Adrenal gland (tissue), 12 donors: ENCODE results near the gene TSPAN18. TPM values are rescaled to one million over a fixed set of nuclear protein-coding genes. Genes with fewer than 3 reads are reported as not detected.

ENCODE experiments used
- DNase-seq, 7 donors: peaks; one replicate each; pipeline ENCODE4 v3.0.0-alpha.2; 2019 to 2020
- H3K27ac ChIP-seq, 5 donors: fragments of 200-600 bp; sonication (generic) in 4 of 5; 1 replicate in 3 of 5; 2 replicates in 2 of 5; pipeline versions ENCODE4 v1.5.1 to v1.8.0; 2016 to 2020; ENCODE audit warnings: mild to moderate bottlenecking in 1 of 5
- H3K27me3 ChIP-seq: fragments of 200-600 bp; 2 replicates; pipeline ENCODE4 v1.8.0; 2021
- H3K36me3 ChIP-seq, 2 donors: fragments of 200-600 bp; replicated peaks in 1 of 2; 1 replicate in 1 of 2; 2 replicates in 1 of 2; pipeline versions ENCODE4 v1.5.1 to v1.8.0; 2018 to 2022
- H3K4me1 ChIP-seq, 2 donors: fragments of 200-600 bp; replicated peaks in 1 of 2; 1 replicate in 1 of 2; 2 replicates in 1 of 2; pipeline versions ENCODE4 v1.5.1 to v1.8.0; 2018 to 2021
- H3K4me3 ChIP-seq, 4 donors: fragments of 200-600 bp; sonication (generic) in 3 of 4; one replicate each; pipeline ENCODE4 v1.5.1; 2016 to 2018
- H3K9me3 ChIP-seq, 3 donors: fragments of 200-600 bp; sonication (generic) in 1 of 3; replicated peaks in 1 of 3; 1 replicate in 2 of 3; 2 replicates in 1 of 3; pipeline versions ENCODE4 v1.5.1 to v1.8.0; 2016 to 2021
- CTCF ChIP-seq, 6 experiments: fragments of 450-650 bp in 4 of 6; fragments of 200-600 bp in 2 of 6; sonication (generic) in 1 of 6; IDR thresholded peaks; 1 replicate in 5 of 6; 2 replicates in 1 of 6; pipeline versions ENCODE4 v1.5.1 to v1.8.0; 2016 to 2021; ENCODE audit warnings: antibody characterized with exemption in 6 of 6, mild to moderate bottlenecking in 2 of 6, moderate library complexity in 1 of 6
- POLR2A ChIP-seq, 2 donors: fragments of 450-650 bp; IDR thresholded peaks; one replicate each; pipeline ENCODE4 v1.6.1; 2017; ENCODE audit warnings: antibody characterized with exemption in 2 of 2, mild to moderate bottlenecking in 2 of 2, moderate library complexity in 1 of 2
- WGBS, 4 donors: extraction: QIAGEN DNeasy Blood & Tissue Kit in 2 of 4; methylation state at CpG; one replicate each; pipeline versions ENCODE4 v1.1.5 to v1.1.7; 2013 to 2017; 5-methylcytosine and 5-hydroxymethylcytosine counted together
- intact Hi-C, 2 donors: fragments of 100-400 bp; cut with DNase I; formaldehyde crosslinking; loops; one replicate each; pipeline versions ENCODE4 v1.14.1 to v1.15.0; 2022 to 2023
- polyA plus RNA-seq, 3 donors: library from polyadenylated mRNA; stranded (reverse); fragments of 200-250 nt in 2 of 3; fragments of 350-450 nt in 1 of 3; fragmentation: Illumina TruSeq in 1 of 3; extraction: RNeasy Lipid Tissue Mini Kit (QIAGEN cat#74804) in 1 of 3; gene quantifications; one replicate each; pipeline ENCODE4 v1.2.3, GENCODE V29; 2013 to 2014
- total RNA-seq, 9 donors: library from RNA; depleted of rRNA in 4 of 9; stranded (reverse); fragments of >200 nt in 4 of 9; fragments of 120-200 nt in 1 of 9; fragmentation: NEBNext Ultra II Directional in 1 of 9; extraction: Animal tissue kit (Norgen Biotek cat#: 25700) in 1 of 9; gene quantifications; one replicate each; pipeline versions ENCODE4 v1.1.0 to v1.2.4, GENCODE V29; 2013 to 2023
- donor health status: healthy with polysubstance abuse.
- donor health status: Bipolar disorder and iron deficiency.
- donor health status: DM: yes; HTN: yes; CAD: no.
- donor health status: DM: no; HTN: no; CAD: no.
- donor health status: DM: no; HTN: no; CAD: no.
- donor health status: DM: yes; HTN: yes; CAD: no.

The TSPAN18 gene
- total and polyA plus RNA-seq, 12 donors, result 24.5 to 168 (median 58.4) TPM

GRCh38 chr11:44797886-44798606 lies 71.3 kb downstream of the TSPAN18 start:
- WGBS, 4 donors, result 71 to 84% (median 72%) methylated on average over 6 to 8 of the region's 8 CpGs
- H3K4me3 ChIP-seq, result no peak overlapping the region
- DNase-seq, result no peak
- no peaks in the 10 kb centered on the region for H3K27me3 ChIP-seq
- intact Hi-C loops, result no loop called here
- H3K27ac ChIP-seq, result peak overlapping the region in 1 of 5 donors; percentile 12
- H3K4me1 ChIP-seq, result peaks cover 0 to 4% of the 10 kb centered on the region in 2 donors
- no peak for TF ChIP-seq POLR2A (IDR thresholded peaks at IDR 0.05)
- H3K9me3 ChIP-seq, result no peaks in the 10 kb centered on the region
- H3K36me3 ChIP-seq, result no peaks in the 10 kb centered on the region

GRCh38 chr11:44798607-44798972 lies 71.8 kb downstream of the TSPAN18 start:
- peaks cover 0 to 6% of the 10 kb centered on the region in 2 donors for H3K4me1 ChIP-seq
- no peaks in the 10 kb centered on the region for H3K36me3 ChIP-seq
- TF ChIP-seq CTCF (IDR thresholded peaks at IDR 0.05) (no peak), POLR2A (IDR thresholded peaks at IDR 0.05) (no peak)
- peak overlapping the region in 1 of 5 donors; percentile 12 for H3K27ac ChIP-seq
- intact Hi-C loops, result no loop called here
- H3K27me3 ChIP-seq, result no peaks in the 10 kb centered on the region
- no peaks in the 10 kb centered on the region for H3K9me3 ChIP-seq
- no peak for DNase-seq
- no peak overlapping the region for H3K4me3 ChIP-seq

- no peaks in the 10 kb centered on the region for H3K9me3 ChIP-seq
- no peaks in the 10 kb centered on the region for H3K36me3 ChIP-seq
- TF ChIP-seq CTCF (IDR thresholded peaks at IDR 0.05) (no peak), POLR2A (IDR thresholded peaks at IDR 0.05) (no peak)
- no peak overlapping the region for H3K4me3 ChIP-seq
- no peak overlapping the region for H3K27ac ChIP-seq
- intact Hi-C loops, result no loop called here
- H3K4me1 ChIP-seq, result peaks cover 0 to 6% of the 10 kb centered on the region in 2 donors
- WGBS, 4 donors, result 72 to 92% (median 80%) methylated on average over 9 to 10 of the region's 10 CpGs
- DNase-seq, result no peak
- no peaks in the 10 kb centered on the region for H3K27me3 ChIP-seq
These were observed 72.2 kb downstream of the TSPAN18 start for GRCh38 chr11:44799012-44799411.

- Histone ChIP-seq H3K27me3 (no peaks in the 10 kb centered on the region), H3K27ac (no peak overlapping the region), H3K9me3 (no peaks in the 10 kb centered on the region), H3K4me3 (no peak overlapping the region), H3K36me3 (no peaks in the 10 kb centered on the region), H3K4me1 (peaks cover 0 to 6% of the 10 kb centered on the region in 2 donors)
- no peak for DNase-seq
- TF ChIP-seq POLR2A (IDR thresholded peaks at IDR 0.05) (no peak), CTCF (IDR thresholded peaks at IDR 0.05) (no peak)
- intact Hi-C loops, result no loop called here
These were observed 75.6 kb downstream of the TSPAN18 start for GRCh38 chr11:44802347-44802746.

- intact Hi-C loops, result no loop called here
- 53 to 69% (median 58%) methylated on average over 3 of the region's 3 CpGs for WGBS, 4 donors
- Histone ChIP-seq H3K36me3 (no peaks in the 10 kb centered on the region), H3K4me3 (no peak overlapping the region), H3K27me3 (no peaks in the 10 kb centered on the region), H3K9me3 (no peaks in the 10 kb centered on the region), H3K27ac (no peak overlapping the region), H3K4me1 (peaks cover 0 to 6% of the 10 kb centered on the region in 2 donors)
- no peak for DNase-seq
- no peak for TF ChIP-seq CTCF (IDR thresholded peaks at IDR 0.05)
- TF ChIP-seq POLR2A (IDR thresholded peaks at IDR 0.05), result no peak
These were observed 76.2 kb downstream of the TSPAN18 start for GRCh38 chr11:44803009-44803408.
